Endothelial cell of umbilical vein (primary cell): ENCODE measurements around the gene PID1. TPM values are rescaled to one million over a fixed set of nuclear protein-coding genes. Genes with fewer than 3 reads are reported as not detected.
A peak's percentile ranks its signal among the peaks of the same experiment; 100 is the strongest.

Source experiments
- BruUV-seq: library from RNA; stranded (reverse); fragments of 400-500 nt; replicated peaks from 2 replicates; lab custom pipeline; 2021; lab: Mats Ljungman, UMichigan
- CTCF ChIA-PET: fragments of 300-600, 350-600 bp; sonication (Branson Sonifier 250); formaldehyde crosslinking; loops from one replicate; lab custom pipeline; 2021; ENCODE audit warnings: antibody characterized with exemption, inconsistent platforms; lab: Charles Lee
- POLR2A ChIA-PET: fragments of 300-600, 350-600 bp; sonication (Branson Sonifier 250); formaldehyde crosslinking; loops from one replicate; lab custom pipeline; 2021; ENCODE audit warnings: antibody characterized with exemption, inconsistent platforms; lab: Charles Lee
- DNase-seq: peaks from one replicate; pipeline ENCODE4 v3.0.0-alpha.2; 2011; ENCODE audit warnings: low read depth, low spot score
- FAIRE-seq: peaks from 2 replicates; lab custom pipeline; 2011; peaks lifted over from hg19 to GRCh38; lab: Jason Lieb, UNC
- H2AFZ ChIP-seq: 2 replicates; pipeline ENCODE4 v1.6.0; 2012; ENCODE audit warnings: low read depth, low read length, control low read depth, inconsistent platforms
- H3K27ac ChIP-seq: 2 replicates; pipeline ENCODE4 v1.5.1; 2011; ENCODE audit warnings: low read depth, mild to moderate bottlenecking, control low read depth, low read length, moderate library complexity; ENCODE audit not compliant: insufficient read depth
- H3K27me3 ChIP-seq, 2 experiments: 2 replicates each; pipeline versions ENCODE4 v1.6.0 to v1.6.1; 2011; ENCODE audit warnings: low read length in 2 of 2, mixed read lengths in 1 of 2; ENCODE audit not compliant: control insufficient read depth in 2 of 2, insufficient read depth in 2 of 2
- H3K36me3 ChIP-seq, 2 experiments: 2 replicates in 1 of 2; 3 replicates in 1 of 2; pipeline ENCODE4 v1.5.1; 2011; ENCODE audit warnings: low read length in 2 of 2, mild to moderate bottlenecking in 1 of 2, moderate library complexity in 1 of 2; ENCODE audit not compliant: control insufficient read depth in 2 of 2, insufficient read depth in 2 of 2; ENCODE audit errors: extremely low read depth in 1 of 2
- H3K4me1 ChIP-seq: 3 replicates; pipeline ENCODE4 v1.5.1; 2011; ENCODE audit warnings: mild to moderate bottlenecking, low read length; ENCODE audit not compliant: control insufficient read depth, insufficient read depth; ENCODE audit errors: extremely low read depth
- H3K4me2 ChIP-seq: 2 replicates; pipeline ENCODE4 v1.6.1; 2011; ENCODE audit warnings: low read length, control low read depth, mixed read lengths; ENCODE audit not compliant: insufficient read depth
- H3K4me3 ChIP-seq, 3 experiments: fragments of 200-600 bp in 1 of 3; sonication (generic), shearing (Covaris generic) in 1 of 3; replicated peaks in 1 of 3; 2 replicates each; pipeline ENCODE4 v1.5.1; 2011 to 2016; ENCODE audit warnings: control low read depth in 3 of 3, low read length in 3 of 3, mild to moderate bottlenecking in 2 of 3, inconsistent platforms in 1 of 3, low read depth in 1 of 3, moderate library complexity in 1 of 3; ENCODE audit not compliant: insufficient read depth in 1 of 3
- H3K79me2 ChIP-seq: 2 replicates; pipeline ENCODE4 v1.6.0; 2012; ENCODE audit warnings: low read length, inconsistent platforms; ENCODE audit not compliant: control insufficient read depth, insufficient read depth
- H3K9ac ChIP-seq: replicated peaks from 2 replicates; pipeline ENCODE3; 2011; ENCODE audit warnings: low read length, control low read depth; ENCODE audit not compliant: insufficient read depth; ENCODE audit errors: extremely low read depth
- H3K9me1 ChIP-seq: replicated peaks from 3 replicates; pipeline ENCODE4 v1.6.0; 2011; ENCODE audit warnings: mild to moderate bottlenecking, low read length; ENCODE audit not compliant: control insufficient read depth, insufficient read depth; ENCODE audit errors: extremely low read depth
- H3K9me3 ChIP-seq: replicated peaks from 2 replicates; pipeline ENCODE4 v1.5.1; 2012; ENCODE audit warnings: low read length, inconsistent platforms; ENCODE audit not compliant: control insufficient read depth, insufficient read depth
- H4K20me1 ChIP-seq: replicated peaks from 2 replicates; pipeline ENCODE3; 2011; ENCODE audit warnings: mild to moderate bottlenecking, low read length; ENCODE audit not compliant: control insufficient read depth, insufficient read depth; ENCODE audit errors: extremely low read depth
- JUN ChIP-seq: IDR thresholded peaks from 2 replicates; pipeline ENCODE4 v1.6.1; 2011; ENCODE audit warnings: borderline replicate concordance, low read depth; ENCODE audit not compliant: insufficient read length, insufficient read depth
- POLR2AphosphoS5 ChIP-seq: IDR thresholded peaks from 2 replicates; pipeline ENCODE4 v1.6.1; 2012; ENCODE audit warnings: low read depth, mild to moderate bottlenecking, control low read depth, low read length, moderate library complexity; ENCODE audit not compliant: insufficient read depth
- dilution Hi-C: fragments of 300-500 bp; cut with MboI; formaldehyde crosslinking; loops from one replicate; pipeline ENCODE4 v1.15.0; 2019; ENCODE audit warnings: low sequenced_read_pairs; ENCODE audit not compliant: extremely low pct_ligation_motif_present
- intact Hi-C: fragments of 100-400 bp; cut with micrococcal nuclease; formaldehyde crosslinking; loops from one replicate; pipeline ENCODE4 v1.10.0; 2022
- polyA plus RNA-seq, 4 experiments: library from polyadenylated mRNA; depleted of rRNA in 3 of 4; stranded (reverse) in 3 of 4; unstranded in 1 of 4; fragments of >200 nt; gene quantifications; 2 replicates each; pipeline versions ENCODE4 v1.2.1 to v1.2.3, GENCODE V29; 2011 to 2012; ENCODE audit warnings: missing spikeins in 1 of 4
- total RNA-seq: library from RNA; stranded (reverse); gene quantifications from 2 replicates; pipeline ENCODE4 v1.2.3, GENCODE V29; 2021
- TF ChIP-seq, protein P1 (sequence below), 2 donors: IDR thresholded peaks; 1 replicate in 1 of 2; 2 replicates in 1 of 2; pipeline ENCODE4 v1.5.1; 2011; ENCODE audit warnings: low read length in 2 of 2, mild to moderate bottlenecking in 2 of 2, moderate library complexity in 2 of 2, control low read depth in 1 of 2, inconsistent platforms in 1 of 2, low read depth in 1 of 2; ENCODE audit not compliant: insufficient read depth in 1 of 2; ENCODE audit errors: extremely low read depth in 1 of 2
- TF ChIP-seq, protein P2 (sequence below): IDR thresholded peaks from 2 replicates; pipeline ENCODE4 v1.6.1; 2011; ENCODE audit not compliant: insufficient read depth, insufficient read length

Gene PID1
- total and polyA plus RNA-seq, 2 donors (not counting 3 experiments of a cell fraction or from before 2014, with no cell fraction given), result not detected

DNA sequence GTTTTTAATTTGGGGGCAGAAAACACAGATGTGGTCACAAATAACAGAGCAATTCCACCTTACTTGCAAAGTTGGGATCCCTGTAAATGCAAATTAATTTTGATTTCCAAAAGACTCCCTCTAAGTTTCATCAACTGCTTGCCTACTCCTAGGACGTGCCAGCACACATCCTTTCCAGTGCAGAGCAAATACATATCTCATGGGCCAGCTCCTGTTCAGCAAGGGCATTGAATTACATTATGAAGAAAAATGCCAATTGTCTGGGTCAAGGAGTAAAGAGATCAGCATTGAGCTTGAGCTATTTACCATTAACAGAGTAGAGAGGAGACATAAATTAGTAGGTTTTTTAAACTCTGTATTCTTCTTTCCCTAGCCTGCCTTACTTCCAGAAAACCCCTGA, 18.8 kb downstream of the PID1 start:
- Histone ChIP-seq H3K27ac (no peak overlapping the region), H3K36me3 (no peaks in the 10 kb centered on the region), H3K9me3 (no peaks in the 10 kb centered on the region), H3K9ac (no peak overlapping the region), H3K4me1 (no peaks in the 10 kb centered on the region), H3K4me2 (no peak overlapping the region), H3K27me3 (no peaks in the 10 kb centered on the region), H3K4me3 (no peak overlapping the region), H3K79me2 (no peaks in the 10 kb centered on the region), H3K9me1 (no peaks in the 10 kb centered on the region), H2AFZ (no peak overlapping the region), H4K20me1 (no peaks in the 10 kb centered on the region)
- DNase-seq (no peak), FAIRE-seq (no peak)
- dilution Hi-C loops, result no loop called here
- ChIA-PET CTCF (no interaction called here), POLR2A (no interaction called here)
- BruUV-seq, result no TSS peak
- TF ChIP-seq, protein P1, sequence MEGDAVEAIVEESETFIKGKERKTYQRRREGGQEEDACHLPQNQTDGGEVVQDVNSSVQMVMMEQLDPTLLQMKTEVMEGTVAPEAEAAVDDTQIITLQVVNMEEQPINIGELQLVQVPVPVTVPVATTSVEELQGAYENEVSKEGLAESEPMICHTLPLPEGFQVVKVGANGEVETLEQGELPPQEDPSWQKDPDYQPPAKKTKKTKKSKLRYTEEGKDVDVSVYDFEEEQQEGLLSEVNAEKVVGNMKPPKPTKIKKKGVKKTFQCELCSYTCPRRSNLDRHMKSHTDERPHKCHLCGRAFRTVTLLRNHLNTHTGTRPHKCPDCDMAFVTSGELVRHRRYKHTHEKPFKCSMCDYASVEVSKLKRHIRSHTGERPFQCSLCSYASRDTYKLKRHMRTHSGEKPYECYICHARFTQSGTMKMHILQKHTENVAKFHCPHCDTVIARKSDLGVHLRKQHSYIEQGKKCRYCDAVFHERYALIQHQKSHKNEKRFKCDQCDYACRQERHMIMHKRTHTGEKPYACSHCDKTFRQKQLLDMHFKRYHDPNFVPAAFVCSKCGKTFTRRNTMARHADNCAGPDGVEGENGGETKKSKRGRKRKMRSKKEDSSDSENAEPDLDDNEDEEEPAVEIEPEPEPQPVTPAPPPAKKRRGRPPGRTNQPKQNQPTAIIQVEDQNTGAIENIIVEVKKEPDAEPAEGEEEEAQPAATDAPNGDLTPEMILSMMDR (IDR thresholded peaks at IDR 0.05; ENCODE audit: extremely low read depth in 1 of 2, insufficient read depth in 1 of 2, low read depth in 1 of 2, low read length in 2 of 2), result no peak
- no peak for TF ChIP-seq POLR2AphosphoS5
- TF ChIP-seq, protein P2, sequence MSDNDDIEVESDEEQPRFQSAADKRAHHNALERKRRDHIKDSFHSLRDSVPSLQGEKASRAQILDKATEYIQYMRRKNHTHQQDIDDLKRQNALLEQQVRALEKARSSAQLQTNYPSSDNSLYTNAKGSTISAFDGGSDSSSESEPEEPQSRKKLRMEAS, result no peak
- intact Hi-C loops, result no loop called here

DNA sequence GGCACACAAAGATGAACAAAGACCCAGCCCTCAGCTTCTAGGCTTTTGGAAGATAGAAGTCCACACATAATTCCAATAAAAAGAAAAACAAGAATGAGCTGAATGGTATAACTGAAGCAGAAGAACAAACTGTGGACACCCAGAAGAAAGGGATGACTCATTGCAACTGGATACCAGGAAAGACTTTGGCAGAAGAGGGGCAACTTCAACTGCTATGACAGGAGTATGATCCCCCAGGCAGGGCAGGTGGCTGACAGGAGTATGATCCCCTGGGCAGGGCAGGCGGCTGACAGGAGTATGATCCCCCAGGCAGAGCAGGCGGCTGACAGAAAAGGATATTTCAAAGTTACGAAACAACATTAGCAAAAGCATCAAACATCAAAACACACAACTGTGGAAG, 21.6 kb downstream of the PID1 start:
- no peaks in the 10 kb centered on the region for H3K79me2 ChIP-seq
- intact Hi-C loops (no loop called here), dilution Hi-C loops (no loop called here)
- H3K27me3 ChIP-seq, result no peaks in the 10 kb centered on the region
- no peak for FAIRE-seq
- no peaks in the 10 kb centered on the region for H4K20me1 ChIP-seq
- H3K4me2 ChIP-seq, result no peak overlapping the region
- no peaks in the 10 kb centered on the region for H3K9me3 ChIP-seq
- TF ChIP-seq JUN, result peak; percentile 7
- TF ChIP-seq, protein P2, result no peak
- ChIA-PET CTCF (no interaction called here), POLR2A (no interaction called here)
- no peaks in the 10 kb centered on the region for H3K9me1 ChIP-seq
- no peak overlapping the region for H3K4me3 ChIP-seq
- DNase-seq, result no peak
- no peak overlapping the region for H2AFZ ChIP-seq
- H3K36me3 ChIP-seq, result no peaks in the 10 kb centered on the region
- H3K4me1 ChIP-seq, result no peaks in the 10 kb centered on the region
- H3K9ac ChIP-seq, result no peak overlapping the region
- no peak overlapping the region for H3K27ac ChIP-seq
- BruUV-seq, result no TSS peak
